OCI-LY3 (cell line): Measurements from ENCODE around the gene SEPTIN10.

Experiments
- EZH2phosphoT487 ChIP-seq: fragments of 200-600 bp; shearing (Covaris generic); IDR thresholded peaks from 2 replicates; pipeline ENCODE4 v1.6.1; 2018; ENCODE audit warnings: antibody characterized with exemption, mixed run types, low read depth
- TF ChIP-seq, protein P1 (sequence below): fragments of 200-600, 300-600 bp; sonication (generic); IDR thresholded peaks from 2 replicates; pipeline ENCODE4 v1.5.1; 2014; ENCODE audit warnings: antibody characterized with exemption, low read length, low read depth

DNA sequence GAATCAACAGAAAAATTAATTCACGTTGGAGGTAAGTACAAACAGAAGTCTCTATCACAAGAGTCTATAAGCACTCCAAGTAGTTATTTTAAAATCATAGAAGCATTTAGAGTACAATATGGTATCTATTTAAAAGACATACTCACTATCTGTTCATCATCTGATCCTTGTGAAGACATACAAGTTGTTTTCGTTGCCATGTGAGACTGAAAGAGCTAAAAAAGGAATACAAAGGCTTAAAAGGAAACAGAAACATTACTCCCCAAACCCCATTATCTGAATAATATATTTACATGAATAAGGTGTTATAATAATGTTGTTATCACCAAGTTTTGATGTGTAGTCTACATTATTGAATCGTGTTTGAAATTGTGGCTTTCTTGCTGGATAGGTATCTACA lies 20.9 kb downstream of the SEPTIN10 start:
- TF ChIP-seq EZH2phosphoT487 = no peak
- TF ChIP-seq, protein P1, sequence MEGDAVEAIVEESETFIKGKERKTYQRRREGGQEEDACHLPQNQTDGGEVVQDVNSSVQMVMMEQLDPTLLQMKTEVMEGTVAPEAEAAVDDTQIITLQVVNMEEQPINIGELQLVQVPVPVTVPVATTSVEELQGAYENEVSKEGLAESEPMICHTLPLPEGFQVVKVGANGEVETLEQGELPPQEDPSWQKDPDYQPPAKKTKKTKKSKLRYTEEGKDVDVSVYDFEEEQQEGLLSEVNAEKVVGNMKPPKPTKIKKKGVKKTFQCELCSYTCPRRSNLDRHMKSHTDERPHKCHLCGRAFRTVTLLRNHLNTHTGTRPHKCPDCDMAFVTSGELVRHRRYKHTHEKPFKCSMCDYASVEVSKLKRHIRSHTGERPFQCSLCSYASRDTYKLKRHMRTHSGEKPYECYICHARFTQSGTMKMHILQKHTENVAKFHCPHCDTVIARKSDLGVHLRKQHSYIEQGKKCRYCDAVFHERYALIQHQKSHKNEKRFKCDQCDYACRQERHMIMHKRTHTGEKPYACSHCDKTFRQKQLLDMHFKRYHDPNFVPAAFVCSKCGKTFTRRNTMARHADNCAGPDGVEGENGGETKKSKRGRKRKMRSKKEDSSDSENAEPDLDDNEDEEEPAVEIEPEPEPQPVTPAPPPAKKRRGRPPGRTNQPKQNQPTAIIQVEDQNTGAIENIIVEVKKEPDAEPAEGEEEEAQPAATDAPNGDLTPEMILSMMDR = no peak
